Adipose tissue (tissue), 3 donors: ENCODE measurements around the gene APBA1. TPM values are rescaled to one million over a fixed set of nuclear protein-coding genes. Genes with fewer than 3 reads are reported as not detected.

Experiments used
- H3K27ac ChIP-seq: one replicate; pipeline ENCODE4 v1.5.1; 2013; ENCODE audit warnings: low read depth, low read length
- WGBS, 3 donors: extraction: QIAGEN DNeasy Blood & Tissue Kit; methylation state at CpG; one replicate each; pipeline ENCODE4 v1.1.7; 2013; 5-methylcytosine and 5-hydroxymethylcytosine counted together
- polyA plus RNA-seq, 3 donors: library from polyadenylated mRNA; stranded (reverse); fragments of 200-250 nt; gene quantifications; one replicate each; pipeline ENCODE4 v1.2.3, GENCODE V29; 2013
- donor health status: healthy with polysubstance abuse.
- donor health status: Bipolar disorder and iron deficiency.
- donor health status: healthy.

Gene APBA1
- polyA plus RNA-seq, 3 donors, result 1.6 to 1.8 (median 1.7) TPM

DNA sequence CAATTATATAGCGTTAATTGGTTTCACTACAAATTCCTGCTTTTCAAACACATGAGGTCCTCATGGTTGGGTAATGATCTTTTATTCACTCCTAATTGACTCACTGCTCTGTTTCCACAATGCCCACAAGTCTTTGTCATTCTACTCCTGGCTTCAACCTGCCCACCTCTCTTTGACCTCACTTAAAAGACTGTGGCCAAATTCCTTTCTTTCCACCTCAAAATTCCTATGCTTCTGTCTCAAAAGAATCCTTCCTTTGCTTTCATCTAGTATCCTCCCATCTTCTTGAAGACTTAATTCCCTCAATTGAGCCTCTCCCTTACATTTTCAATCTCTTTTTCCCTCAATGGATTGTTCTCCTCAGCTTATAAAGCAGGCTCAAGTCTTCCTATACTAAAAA, 4.9 kb downstream of the APBA1 start:
- H3K27ac ChIP-seq, result no peak overlapping the region
- 90 to 98% (median 97%) methylated on average over 1 of the region's 1 CpG for WGBS, 3 donors

DNA sequence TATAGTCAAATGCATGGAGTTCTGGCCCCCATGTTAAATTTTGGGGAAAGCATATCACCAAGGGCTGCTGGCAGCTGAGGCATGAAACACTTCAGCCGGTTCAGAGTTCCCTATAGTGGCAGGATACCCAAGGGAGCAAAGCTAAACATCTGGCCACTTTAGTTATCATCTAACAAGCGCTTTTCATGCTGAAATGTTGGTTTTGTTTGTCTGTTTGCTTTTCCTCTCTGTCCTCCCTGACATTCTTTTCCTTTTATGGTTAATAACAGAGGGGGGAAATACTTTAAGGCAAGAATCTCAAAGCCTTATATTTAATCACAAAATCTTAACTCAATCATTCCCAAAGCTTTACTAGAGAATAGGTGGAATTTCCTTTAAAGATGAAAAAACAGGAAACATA, 11.9 kb downstream of the APBA1 start:
- 65 to 74% (median 72%) methylated on average over 2 of the region's 2 CpGs for WGBS, 3 donors
- H3K27ac ChIP-seq, result no peak overlapping the region

DNA sequence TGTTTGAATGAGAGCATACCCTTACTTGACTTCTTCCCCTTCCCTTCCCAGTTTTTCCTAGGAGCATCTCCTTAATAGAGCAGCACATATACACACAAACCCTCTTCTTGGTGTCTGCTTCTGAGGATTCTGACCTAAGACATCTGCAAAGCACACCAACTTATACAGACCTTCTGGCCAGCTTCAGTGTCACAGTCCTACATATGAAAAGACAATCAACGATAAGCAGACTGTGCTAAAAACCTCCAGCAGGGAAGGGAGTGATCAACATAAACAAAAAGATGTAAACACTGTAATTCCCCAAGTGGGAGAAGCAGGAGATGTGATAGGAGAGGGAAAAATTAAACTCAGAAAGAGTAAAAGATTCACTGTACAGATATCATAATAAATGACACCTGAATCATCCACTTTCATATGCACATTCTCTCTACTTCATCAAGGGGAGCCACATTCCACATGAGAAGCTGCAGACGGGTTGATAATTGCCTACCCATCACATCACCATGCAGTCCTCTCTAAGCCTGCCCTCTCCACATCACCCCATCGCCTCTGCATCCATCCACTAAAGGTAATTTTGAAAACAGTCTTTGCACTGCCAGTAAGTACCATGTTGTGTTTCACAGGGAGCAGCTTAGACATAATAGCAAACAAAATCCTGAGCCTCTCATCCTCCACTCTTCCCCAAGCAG, 13.0 kb downstream of the APBA1 start:
- 77 to 81% (median 78%) methylated on average over 3 of the region's 3 CpGs for WGBS, 3 donors

DNA sequence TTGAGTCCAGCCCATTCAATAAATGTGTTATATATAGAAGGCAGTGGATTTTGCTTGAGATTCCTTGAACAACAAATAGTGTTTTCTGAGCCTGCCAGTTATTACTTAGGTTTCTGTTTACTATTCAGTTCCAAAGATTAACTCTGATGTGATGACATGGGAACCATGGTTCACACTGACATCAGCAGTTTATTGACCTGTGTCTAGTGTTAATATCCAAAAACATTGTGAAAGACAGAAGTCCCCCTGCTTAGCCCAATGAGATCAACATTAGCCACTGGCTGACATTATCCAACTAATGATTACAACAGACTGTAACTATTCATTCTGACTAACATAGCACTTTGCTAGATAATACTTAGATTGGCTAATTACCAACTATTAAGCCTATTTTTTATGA, 14.9 kb downstream of the APBA1 start:
- no peak overlapping the region for H3K27ac ChIP-seq

More for the DNA sequence above, 13.0 kb downstream of the APBA1 start:
- no peak overlapping the region for H3K27ac ChIP-seq

DNA sequence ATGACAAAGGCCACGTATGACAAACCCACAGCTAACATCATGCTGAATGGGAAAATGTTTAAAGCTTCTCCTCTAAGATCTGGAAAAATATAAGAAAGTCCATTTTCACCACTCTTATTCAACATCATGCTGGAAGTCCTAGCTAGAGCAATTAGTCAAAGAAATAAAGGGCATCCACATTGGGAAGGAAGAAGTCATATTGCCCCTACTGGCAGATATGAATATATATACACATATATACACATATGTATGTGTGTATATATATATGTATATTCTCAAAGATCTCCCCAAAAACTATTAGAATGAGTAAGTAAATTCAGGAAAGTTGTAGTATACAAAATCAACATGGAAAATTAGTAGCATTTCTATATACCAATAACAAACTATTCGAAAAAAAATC, 17.1 kb downstream of the APBA1 start:
- no peak overlapping the region for H3K27ac ChIP-seq
- 93 to 95% (median 95%) methylated on average over 2 of the region's 2 CpGs for WGBS, 3 donors

DNA sequence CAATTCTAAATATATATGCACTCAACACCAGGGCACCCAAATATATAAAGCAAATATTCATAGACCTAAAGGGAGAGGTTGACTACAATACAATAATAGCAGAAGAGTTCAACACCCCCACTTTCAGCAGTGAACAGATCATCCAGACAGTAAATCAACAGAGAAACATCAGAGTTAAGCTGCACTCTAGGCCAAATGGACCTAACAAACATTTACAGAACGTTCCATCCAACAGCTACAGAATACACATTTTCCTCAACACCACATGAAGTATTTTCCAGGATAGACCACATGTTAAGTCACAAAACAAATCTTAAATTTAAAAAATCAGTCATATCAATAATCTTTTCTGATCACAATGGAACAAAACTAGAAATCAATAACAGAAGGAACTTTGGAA, 18.9 kb downstream of the APBA1 start:
- H3K27ac ChIP-seq, result no peak overlapping the region
- 58 to 74% (median 68%) methylated on average over 1 of the region's 1 CpG for whole genome bisulfite sequencing, 3 donors

DNA sequence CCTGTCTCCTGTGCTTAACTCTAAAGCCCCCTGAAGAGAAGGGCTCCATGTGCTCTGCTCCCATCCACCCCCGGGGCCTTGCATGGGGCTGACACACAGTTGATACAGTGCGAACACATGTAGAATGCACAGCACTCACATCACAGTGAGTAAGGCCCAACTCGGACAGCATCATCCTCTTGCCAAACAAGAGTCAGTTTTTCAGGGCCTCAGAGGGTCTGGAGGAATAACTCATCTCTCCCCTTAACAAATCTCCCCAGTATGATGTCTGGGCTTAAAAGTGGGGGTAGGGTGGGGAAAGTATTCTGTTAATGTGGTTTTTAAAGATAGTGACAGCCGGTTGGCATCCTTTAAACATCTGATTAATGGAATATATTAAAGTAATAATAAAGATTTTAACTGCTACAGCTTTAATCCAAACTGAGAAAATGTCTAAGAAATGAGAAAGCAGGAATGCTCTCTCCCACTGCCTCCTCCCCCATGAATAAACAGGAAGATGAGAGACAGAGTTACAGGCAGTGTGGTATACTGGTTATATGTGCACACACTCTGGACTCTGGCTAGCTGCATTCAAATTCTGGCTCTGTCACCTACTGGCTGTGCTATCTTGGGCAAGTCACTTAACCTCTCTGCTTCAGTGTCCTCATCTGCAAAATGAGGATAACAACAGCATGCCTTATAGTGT, 22.5 kb downstream of the APBA1 start:
- no peak overlapping the region for H3K27ac ChIP-seq
- WGBS, 3 donors, result 42 to 64% (median 43%) methylated on average over 4 of the region's 4 CpGs

DNA sequence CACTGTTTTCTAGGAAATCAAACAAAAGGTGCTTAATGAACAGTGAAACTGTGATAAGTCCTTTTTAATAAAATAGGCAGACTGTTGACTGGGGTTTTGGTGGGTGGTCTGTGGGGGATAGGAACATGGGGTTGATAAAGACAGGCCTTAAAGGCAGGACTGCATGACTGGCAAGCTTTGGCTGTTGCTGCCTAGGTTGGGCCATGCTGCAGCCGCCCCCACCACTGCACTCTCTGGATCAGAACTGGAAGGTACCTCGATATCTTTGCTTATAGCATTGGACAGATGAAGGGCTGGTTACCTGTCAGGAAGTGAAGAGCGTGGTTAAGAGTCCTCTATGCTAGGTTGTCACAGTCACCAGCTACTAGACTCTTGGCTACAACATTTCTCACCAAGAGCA, 24.4 kb downstream of the APBA1 start:
- H3K27ac ChIP-seq, result no peak overlapping the region
- 90 to 96% (median 92%) methylated on average over 3 of the region's 3 CpGs for WGBS, 3 donors

DNA sequence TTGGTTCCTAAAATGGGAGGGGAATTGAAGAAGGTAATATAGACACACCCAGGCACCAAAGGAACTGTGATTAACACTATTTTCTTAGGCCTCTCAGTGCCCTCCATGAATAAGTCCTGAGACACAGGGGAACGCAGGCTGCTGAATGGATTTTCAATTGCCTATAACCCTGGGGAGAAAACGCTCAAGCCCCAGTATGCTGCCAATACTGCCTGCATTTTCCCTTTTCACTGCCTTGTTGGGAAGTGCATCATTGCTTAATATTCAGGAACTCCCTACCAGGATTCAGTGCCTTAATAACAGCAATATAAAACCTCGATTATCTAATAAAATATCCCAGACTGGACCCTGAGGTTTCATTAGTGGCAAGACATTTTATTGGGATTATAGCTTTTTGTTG, 25.4 kb downstream of the APBA1 start:
- no peak overlapping the region for H3K27ac ChIP-seq
- WGBS, 3 donors, result 66 to 79% (median 70%) methylated on average over 3 of the region's 3 CpGs

DNA sequence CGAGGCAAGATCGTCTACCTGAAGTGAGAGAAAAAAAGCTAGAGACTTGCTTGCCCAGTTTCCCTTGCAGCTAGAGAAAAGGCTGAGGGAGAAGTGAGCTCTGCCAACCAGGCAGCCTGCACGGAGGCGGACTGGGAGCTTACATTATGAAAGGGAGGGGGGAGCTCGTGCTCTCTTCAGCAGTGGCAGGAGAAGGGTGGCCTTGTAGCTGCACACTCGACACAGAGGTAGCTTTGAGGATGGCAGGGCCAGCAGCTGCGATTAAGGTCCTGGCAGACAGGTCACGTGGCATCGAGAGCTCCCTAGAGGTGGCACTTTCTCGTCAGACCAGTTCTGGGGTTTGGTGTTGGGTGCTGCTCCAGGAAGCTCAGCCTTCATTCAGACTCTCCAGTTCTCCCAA, 26.7 kb downstream of the APBA1 start:
- H3K27ac ChIP-seq, result no peak overlapping the region
- WGBS, 3 donors, result 23 to 82% (median 81%) methylated on average over 10 of the region's 10 CpGs

DNA sequence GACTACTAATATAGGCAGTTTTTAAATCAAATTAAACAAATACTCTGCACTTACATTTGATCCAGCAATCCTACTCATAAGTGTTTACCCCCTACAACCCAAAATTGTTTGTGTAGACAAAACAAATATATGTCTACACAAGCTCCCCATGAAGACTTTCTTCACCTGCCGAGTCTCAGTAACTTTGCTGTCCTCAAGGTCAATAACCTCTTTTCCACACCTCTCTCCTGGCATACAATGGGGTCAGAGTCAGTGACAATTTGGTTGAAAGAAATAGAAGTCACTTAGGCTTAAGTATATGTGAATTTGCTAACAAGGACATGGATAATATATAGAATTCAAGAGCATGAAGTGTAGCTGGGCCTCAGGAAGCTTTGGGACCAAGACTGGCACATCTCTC, 29.1 kb downstream of the APBA1 start:
- H3K27ac ChIP-seq, result no peak overlapping the region
- 81 to 91% (median 90%) methylated on average over 1 of the region's 1 CpG for WGBS, 3 donors

DNA sequence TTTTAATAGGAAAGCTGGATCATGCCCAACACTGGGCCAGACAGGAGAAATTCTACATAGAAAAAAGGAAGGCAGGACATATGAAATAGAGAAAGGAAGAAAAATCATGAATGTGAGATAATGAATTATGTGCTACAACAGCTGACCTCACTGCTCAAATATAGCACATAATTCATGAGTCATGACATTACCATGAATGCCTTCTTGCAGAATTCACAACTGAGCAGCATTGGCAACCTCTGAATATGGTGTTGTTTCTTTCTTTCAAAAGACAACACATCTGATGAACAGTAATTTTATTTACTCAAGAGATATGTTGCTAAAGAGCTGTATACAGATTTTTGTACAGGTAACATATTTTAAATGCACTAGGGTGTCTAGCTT, 34.4 kb downstream of the APBA1 start:
- H3K27ac ChIP-seq, result no peak overlapping the region

DNA sequence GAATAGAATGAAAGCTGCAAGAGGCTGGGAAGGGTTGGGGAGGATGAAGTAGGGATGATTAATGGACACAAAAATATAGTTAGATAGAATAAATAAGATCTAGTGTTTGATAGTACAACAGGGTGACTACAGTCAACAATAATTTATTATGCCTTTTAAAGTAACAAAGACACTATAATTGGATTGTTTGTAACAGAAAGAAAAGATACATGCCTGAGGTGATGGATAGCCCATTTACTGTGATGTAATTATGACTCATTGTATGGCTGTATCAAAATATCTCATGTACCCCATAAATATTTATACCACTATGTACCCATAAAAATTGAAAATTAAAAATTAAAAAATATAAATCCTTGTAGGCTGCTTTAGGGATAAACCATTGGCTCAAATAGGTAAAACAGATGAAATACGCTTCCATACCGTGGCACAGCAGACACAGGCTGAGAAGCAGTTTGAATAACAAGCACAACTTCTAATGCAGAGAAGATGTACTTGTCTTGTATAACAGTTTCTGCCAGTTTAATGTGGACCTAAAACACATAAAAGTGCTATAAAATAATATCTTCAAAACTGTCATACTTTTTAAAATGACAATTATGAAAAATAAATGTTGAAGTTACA, 34.9 kb downstream of the APBA1 start:
- WGBS, 3 donors, result 94 to 96% (median 95%) methylated on average over 2 of the region's 2 CpGs
- no peak overlapping the region for H3K27ac ChIP-seq

DNA sequence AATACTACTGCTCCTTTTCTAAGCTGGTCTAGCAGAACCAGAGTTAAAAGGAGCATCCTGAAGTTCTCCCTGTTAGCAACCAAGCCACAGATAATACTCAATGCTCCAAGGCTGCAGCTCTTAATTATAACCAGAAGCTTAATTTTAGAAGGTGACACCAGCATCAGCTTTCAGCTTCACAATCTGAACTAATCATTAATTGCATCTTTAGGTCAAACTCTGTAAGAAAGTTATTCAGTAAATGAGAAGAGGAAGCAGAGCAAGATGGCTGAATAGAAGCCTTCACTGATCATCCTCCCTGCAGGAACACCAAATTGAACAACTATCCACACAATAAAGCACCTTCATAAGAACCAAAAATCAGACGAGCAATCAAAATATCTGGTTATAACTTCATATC, 38.5 kb downstream of the APBA1 start:
- 70 to 91% (median 80%) methylated on average over 1 of the region's 1 CpG for WGBS, 3 donors
- H3K27ac ChIP-seq, result no peak overlapping the region

DNA sequence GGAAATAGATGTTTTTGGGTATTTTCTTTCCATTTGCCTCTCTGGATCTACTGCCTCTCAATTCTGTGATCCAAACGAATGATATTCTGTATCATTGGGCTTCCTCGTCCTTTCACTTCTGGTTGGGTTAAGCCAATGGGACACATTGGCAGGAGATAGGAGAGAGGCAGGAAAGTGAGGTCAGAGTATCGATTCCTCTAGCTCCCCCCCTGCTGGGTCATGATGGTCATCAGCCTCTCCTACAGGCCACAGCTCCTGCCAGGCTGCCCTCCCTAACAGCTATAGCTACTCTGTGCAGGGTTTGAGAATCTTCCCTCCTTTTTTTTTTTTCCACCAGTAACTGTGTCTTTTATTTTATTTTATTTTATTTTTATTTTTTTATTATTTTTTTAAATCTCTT, 39.4 kb downstream of the APBA1 start:
- no peak overlapping the region for H3K27ac ChIP-seq
- 54 to 59% (median 55%) methylated on average over 3 of the region's 3 CpGs for WGBS, 3 donors

DNA sequence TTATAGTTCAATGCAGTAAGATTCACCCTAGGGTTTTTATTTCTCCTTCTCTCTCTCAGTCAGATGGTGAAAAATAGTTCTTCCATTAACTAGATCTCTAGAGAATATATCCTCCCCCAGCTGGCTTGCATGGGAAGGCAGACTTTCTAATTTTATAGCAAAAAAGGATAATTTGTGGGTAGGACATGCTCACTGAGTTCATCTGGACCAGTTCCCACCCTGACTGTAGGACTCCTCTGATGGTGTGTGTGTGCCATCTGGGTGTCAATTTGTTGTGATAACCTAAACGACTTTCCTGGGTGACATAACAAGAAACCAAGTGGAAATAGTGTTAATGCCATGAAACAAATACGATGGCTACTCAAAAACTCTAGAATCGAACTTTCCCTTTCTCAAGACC, 44.9 kb downstream of the APBA1 start:
- WGBS, 3 donors, result 56 to 70% (median 61%) methylated on average over 3 of the region's 3 CpGs
- H3K27ac ChIP-seq, result no peak overlapping the region

DNA sequence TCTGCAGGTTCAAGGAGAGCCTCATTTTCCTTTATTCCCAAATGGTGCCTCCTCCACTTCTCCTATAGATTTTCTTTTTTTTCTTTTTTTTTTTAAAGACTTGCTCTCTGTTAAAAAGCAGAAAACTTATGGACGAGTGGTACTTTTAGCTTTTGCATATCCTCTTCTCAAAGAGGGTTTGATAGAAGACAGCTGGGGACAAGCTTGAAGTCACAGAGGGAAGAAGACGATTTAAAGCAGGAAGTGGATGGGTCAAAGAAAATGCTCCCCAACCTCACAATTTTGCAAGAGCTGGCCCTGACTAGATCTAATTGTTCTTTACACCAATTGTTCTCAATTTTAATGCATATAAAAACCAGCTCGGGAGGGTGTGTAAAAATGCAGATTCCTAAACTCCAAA, 48.9 kb downstream of the APBA1 start:
- WGBS, 3 donors, result 57 to 79% (median 67%) methylated on average over 3 of the region's 3 CpGs
- no peak overlapping the region for H3K27ac ChIP-seq

DNA sequence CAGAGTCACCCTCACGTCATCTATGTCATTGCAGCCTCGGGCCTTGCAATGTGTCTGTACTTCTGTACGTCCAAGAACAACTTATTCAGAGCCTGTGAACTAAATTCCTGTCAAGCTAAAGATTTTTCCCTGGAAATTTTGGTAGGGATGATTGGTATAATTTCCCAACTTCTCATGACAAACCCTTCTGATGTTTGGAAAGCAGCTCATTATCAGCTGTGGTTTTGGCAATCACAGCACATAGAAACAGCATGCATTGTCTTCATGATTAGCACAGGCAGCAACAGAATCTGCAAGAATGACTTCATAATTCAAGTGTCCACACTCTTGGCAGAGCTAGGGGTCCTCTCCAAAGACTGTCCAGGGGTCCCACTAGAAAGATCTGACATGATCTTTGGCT, 49.5 kb downstream of the APBA1 start:
- WGBS, 3 donors, result 75 to 96% (median 87%) methylated on average over 3 of the region's 3 CpGs
- H3K27ac ChIP-seq, result no peak overlapping the region

DNA sequence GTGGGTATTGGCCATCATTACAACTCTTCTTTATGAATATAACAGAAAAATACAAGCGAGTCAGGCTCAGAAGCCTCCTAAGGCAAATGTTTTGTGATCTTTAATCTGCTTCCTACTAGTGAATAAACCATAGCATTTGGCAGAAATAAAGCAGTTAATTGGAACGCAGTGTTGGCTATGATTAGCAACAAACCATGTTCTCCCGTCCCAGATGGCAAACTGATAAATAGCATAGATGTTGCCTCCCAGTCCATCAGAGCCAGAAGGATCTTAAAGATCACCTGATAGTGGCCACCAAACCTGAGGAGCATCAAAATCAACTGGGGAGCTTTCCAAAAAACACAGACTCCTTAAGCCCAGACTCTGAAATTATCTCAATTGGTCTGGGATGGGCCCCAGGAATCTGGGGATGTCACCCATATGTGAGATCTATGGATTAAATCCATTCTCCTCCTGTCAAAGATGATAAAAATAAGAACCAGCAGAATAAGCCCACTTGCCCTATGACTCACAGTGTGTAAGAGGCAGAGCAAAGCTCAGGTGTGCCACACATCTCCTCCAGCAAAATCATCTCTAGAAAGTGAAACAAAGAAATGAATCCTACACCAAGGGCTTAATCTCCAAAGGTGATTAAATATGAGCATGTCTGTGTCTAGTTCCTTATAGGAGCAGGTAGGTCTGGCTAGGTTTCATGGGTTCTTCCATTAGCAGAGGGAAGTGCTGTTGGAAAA, 50.3 kb downstream of the APBA1 start:
- H3K27ac ChIP-seq, result no peak overlapping the region
- 70 to 81% (median 77%) methylated on average over 3 of the region's 3 CpGs for WGBS, 3 donors
